Neural cell (in vitro differentiated cells): ENCODE measurements around the gene OR5I1. TPM values are rescaled to one million over a fixed set of nuclear protein-coding genes. Genes with fewer than 3 reads are reported as not detected.
"Not testable (repeated sequence)": the region's sequence is repeated elsewhere in the genome, so short reads cannot be mapped to it uniquely, and the experiment has no call there.

ENCODE experiments used
- H2AFZ ChIP-seq: fragments of 200-600, 300-800 bp; sonication (generic), shearing (Covaris generic); 2 replicates; pipeline ENCODE4 v1.6.0; 2014; ENCODE audit warnings: low read depth, mild to moderate bottlenecking, antibody characterized with exemption, low read length, moderate library complexity
- H3F3A ChIP-seq: fragments of 200-600 bp; shearing (Covaris generic); 2 replicates; pipeline ENCODE4 v1.6.1; 2016; ENCODE audit warnings: mild to moderate bottlenecking, moderate library complexity, mixed read lengths, antibody characterized with exemption, low read length; ENCODE audit not compliant: insufficient read depth, poor library complexity, severe bottlenecking
- H3K27ac ChIP-seq: fragments of 200-600, 300-800 bp; sonication (generic), shearing (Covaris generic); 2 replicates; pipeline ENCODE4 v1.5.1; 2014; ENCODE audit warnings: mild to moderate bottlenecking, low read length, moderate library complexity
- H3K27me3 ChIP-seq: fragments of 300-800, 200-600 bp; sonication (generic), shearing (Covaris generic); 2 replicates; pipeline ENCODE4 v1.6.0; 2014; ENCODE audit warnings: mild to moderate bottlenecking, low read depth, low read length, moderate library complexity; ENCODE audit not compliant: insufficient read depth
- H3K36me3 ChIP-seq: fragments of 300-800, 200-600 bp; sonication (generic), shearing (Covaris generic); 2 replicates; pipeline ENCODE4 v1.5.1; 2014; ENCODE audit warnings: mild to moderate bottlenecking, antibody characterized with exemption, low read length, moderate library complexity; ENCODE audit not compliant: insufficient read depth
- H3K4me2 ChIP-seq: fragments of 300-800, 200-600 bp; sonication (generic), shearing (Covaris generic); 2 replicates; pipeline ENCODE4 v1.6.0; 2014; ENCODE audit warnings: mild to moderate bottlenecking, low read length
- H3K4me3 ChIP-seq: fragments of 300-800, 200-600 bp; sonication (generic), shearing (Covaris generic); 2 replicates; pipeline ENCODE4 v1.5.1; 2014; ENCODE audit warnings: mild to moderate bottlenecking, low read length, moderate library complexity
- H3K79me2 ChIP-seq: fragments of 200-600 bp; shearing (Covaris generic); replicated peaks from 2 replicates; pipeline ENCODE4 v1.6.0; 2014; ENCODE audit warnings: mild to moderate bottlenecking, low read length, moderate library complexity; ENCODE audit not compliant: insufficient read depth
- H3K9ac ChIP-seq: fragments of 300-800, 200-600 bp; sonication (generic), shearing (Covaris generic); 2 replicates; pipeline ENCODE4 v1.6.1; 2016; ENCODE audit warnings: mild to moderate bottlenecking, low read length, mixed read lengths
- H3K9me2 ChIP-seq: fragments of 200-600 bp; shearing (Covaris generic); 2 replicates; pipeline ENCODE4 v1.6.1; 2016; ENCODE audit warnings: mild to moderate bottlenecking, low read length, mixed read lengths; ENCODE audit not compliant: insufficient read depth
- H3K9me3 ChIP-seq: fragments of 200-600, 300-800 bp; sonication (generic), shearing (Covaris generic); 2 replicates; pipeline ENCODE4 v1.6.1; 2016; ENCODE audit warnings: mild to moderate bottlenecking, mixed run types, low read length, moderate library complexity, mixed read lengths
- H4K20me1 ChIP-seq: fragments of 200-600 bp; shearing (Covaris generic); 2 replicates; pipeline ENCODE4 v1.6.1; 2016; ENCODE audit warnings: mild to moderate bottlenecking, mixed run types; ENCODE audit not compliant: insufficient read depth
- EP300 ChIP-seq: fragments of 450-650 bp; conservative IDR thresholded peaks from 2 replicates; pipeline ENCODE4 v1.6.1; 2014; ENCODE audit warnings: antibody characterized with exemption, mild to moderate bottlenecking, moderate library complexity; ENCODE audit not compliant: poor library complexity, severe bottlenecking
- EZH2 ChIP-seq: fragments of 200-600, 300-800 bp; shearing (Covaris generic), sonication (generic); IDR thresholded peaks from 2 replicates; pipeline ENCODE4 v1.6.1; 2014; ENCODE audit warnings: antibody characterized with exemption, low read length, borderline replicate concordance, mild to moderate bottlenecking; ENCODE audit not compliant: insufficient read depth, poor library complexity, severe bottlenecking
- MXI1 ChIP-seq: fragments of 450-650 bp; conservative IDR thresholded peaks from 2 replicates; pipeline ENCODE4 v1.6.1; 2014; ENCODE audit warnings: antibody characterized with exemption, mild to moderate bottlenecking; ENCODE audit not compliant: poor library complexity, severe bottlenecking
- POLR2AphosphoS5 ChIP-seq: IDR thresholded peaks from 2 replicates; pipeline ENCODE4 v1.6.1; 2012
- RAD21 ChIP-seq: fragments of 450-650 bp; conservative IDR thresholded peaks from 2 replicates; pipeline ENCODE4 v1.6.1; 2014; ENCODE audit warnings: antibody characterized with exemption, mild to moderate bottlenecking, moderate library complexity
- SMC3 ChIP-seq: fragments of 450-650 bp; conservative IDR thresholded peaks from 2 replicates; pipeline ENCODE4 v1.6.1; 2014; ENCODE audit warnings: antibody characterized with exemption, mild to moderate bottlenecking, moderate library complexity; ENCODE audit not compliant: poor library complexity
- TAF1 ChIP-seq: IDR thresholded peaks from 2 replicates; pipeline ENCODE4 v1.6.1; 2012; ENCODE audit warnings: low read depth
- polyA plus RNA-seq: library from polyadenylated mRNA; depleted of rRNA; stranded (reverse); fragments of >200 nt; gene quantifications from 2 replicates; pipeline ENCODE4 v1.2.3, GENCODE V29; 2014
- TF ChIP-seq, protein P1 (sequence below): fragments of 450-650 bp; IDR thresholded peaks from 2 replicates; pipeline ENCODE4 v1.5.1; 2014; ENCODE audit warnings: antibody characterized with exemption, mild to moderate bottlenecking, moderate library complexity; ENCODE audit not compliant: poor library complexity, severe bottlenecking
- TF ChIP-seq, protein P2 (sequence below): IDR thresholded peaks from 2 replicates; pipeline ENCODE4 v1.6.1; 2012; ENCODE audit warnings: borderline replicate concordance

OR5I1 gene
- polyA plus RNA-seq, 1 donor from 2014 or later: not detected

DNA sequence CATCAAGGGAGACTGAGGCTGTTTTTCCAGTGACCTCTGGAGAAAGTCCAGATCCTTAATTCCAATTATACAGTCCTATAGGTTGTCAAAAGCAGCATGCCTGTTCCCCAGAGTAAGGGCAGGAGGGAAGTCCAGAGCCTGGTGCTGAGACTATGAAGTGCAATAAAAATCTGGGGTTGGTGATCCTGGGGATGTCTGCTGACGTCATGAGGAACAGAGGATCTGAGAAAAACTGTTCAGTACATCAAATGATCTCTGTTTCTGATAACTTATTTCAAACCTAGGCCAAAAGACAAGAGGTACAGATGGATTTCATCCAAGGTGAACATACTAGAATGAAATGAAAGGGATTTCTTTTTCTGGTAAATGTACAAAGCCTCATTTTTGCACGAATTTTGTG lies 33.9 kb downstream of the OR5I1 start:
- H3F3A ChIP-seq: no peaks in the 10 kb centered on the region
- TF ChIP-seq, protein P1, sequence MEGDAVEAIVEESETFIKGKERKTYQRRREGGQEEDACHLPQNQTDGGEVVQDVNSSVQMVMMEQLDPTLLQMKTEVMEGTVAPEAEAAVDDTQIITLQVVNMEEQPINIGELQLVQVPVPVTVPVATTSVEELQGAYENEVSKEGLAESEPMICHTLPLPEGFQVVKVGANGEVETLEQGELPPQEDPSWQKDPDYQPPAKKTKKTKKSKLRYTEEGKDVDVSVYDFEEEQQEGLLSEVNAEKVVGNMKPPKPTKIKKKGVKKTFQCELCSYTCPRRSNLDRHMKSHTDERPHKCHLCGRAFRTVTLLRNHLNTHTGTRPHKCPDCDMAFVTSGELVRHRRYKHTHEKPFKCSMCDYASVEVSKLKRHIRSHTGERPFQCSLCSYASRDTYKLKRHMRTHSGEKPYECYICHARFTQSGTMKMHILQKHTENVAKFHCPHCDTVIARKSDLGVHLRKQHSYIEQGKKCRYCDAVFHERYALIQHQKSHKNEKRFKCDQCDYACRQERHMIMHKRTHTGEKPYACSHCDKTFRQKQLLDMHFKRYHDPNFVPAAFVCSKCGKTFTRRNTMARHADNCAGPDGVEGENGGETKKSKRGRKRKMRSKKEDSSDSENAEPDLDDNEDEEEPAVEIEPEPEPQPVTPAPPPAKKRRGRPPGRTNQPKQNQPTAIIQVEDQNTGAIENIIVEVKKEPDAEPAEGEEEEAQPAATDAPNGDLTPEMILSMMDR: no peak
- no peak for TF ChIP-seq TAF1
- TF ChIP-seq EZH2: no peak
- no peak for TF ChIP-seq EP300
- TF ChIP-seq, protein P2, sequence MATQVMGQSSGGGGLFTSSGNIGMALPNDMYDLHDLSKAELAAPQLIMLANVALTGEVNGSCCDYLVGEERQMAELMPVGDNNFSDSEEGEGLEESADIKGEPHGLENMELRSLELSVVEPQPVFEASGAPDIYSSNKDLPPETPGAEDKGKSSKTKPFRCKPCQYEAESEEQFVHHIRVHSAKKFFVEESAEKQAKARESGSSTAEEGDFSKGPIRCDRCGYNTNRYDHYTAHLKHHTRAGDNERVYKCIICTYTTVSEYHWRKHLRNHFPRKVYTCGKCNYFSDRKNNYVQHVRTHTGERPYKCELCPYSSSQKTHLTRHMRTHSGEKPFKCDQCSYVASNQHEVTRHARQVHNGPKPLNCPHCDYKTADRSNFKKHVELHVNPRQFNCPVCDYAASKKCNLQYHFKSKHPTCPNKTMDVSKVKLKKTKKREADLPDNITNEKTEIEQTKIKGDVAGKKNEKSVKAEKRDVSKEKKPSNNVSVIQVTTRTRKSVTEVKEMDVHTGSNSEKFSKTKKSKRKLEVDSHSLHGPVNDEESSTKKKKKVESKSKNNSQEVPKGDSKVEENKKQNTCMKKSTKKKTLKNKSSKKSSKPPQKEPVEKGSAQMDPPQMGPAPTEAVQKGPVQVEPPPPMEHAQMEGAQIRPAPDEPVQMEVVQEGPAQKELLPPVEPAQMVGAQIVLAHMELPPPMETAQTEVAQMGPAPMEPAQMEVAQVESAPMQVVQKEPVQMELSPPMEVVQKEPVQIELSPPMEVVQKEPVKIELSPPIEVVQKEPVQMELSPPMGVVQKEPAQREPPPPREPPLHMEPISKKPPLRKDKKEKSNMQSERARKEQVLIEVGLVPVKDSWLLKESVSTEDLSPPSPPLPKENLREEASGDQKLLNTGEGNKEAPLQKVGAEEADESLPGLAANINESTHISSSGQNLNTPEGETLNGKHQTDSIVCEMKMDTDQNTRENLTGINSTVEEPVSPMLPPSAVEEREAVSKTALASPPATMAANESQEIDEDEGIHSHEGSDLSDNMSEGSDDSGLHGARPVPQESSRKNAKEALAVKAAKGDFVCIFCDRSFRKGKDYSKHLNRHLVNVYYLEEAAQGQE: no peak
- TF ChIP-seq MXI1: no peak
- no peaks in the 10 kb centered on the region for H4K20me1 ChIP-seq
- H3K4me3 ChIP-seq: no peak overlapping the region
- H3K79me2 ChIP-seq: no peaks in the 10 kb centered on the region
- no peaks in the 10 kb centered on the region for H3K36me3 ChIP-seq
- H3K4me2 ChIP-seq: no peak overlapping the region
- H3K9ac ChIP-seq: no peak overlapping the region
- no peak overlapping the region for H3K27ac ChIP-seq
- no peak overlapping the region for H2AFZ ChIP-seq
- no peaks in the 10 kb centered on the region for H3K27me3 ChIP-seq
- H3K9me3 ChIP-seq: no peaks in the 10 kb centered on the region
- no peaks in the 10 kb centered on the region for H3K9me2 ChIP-seq

DNA sequence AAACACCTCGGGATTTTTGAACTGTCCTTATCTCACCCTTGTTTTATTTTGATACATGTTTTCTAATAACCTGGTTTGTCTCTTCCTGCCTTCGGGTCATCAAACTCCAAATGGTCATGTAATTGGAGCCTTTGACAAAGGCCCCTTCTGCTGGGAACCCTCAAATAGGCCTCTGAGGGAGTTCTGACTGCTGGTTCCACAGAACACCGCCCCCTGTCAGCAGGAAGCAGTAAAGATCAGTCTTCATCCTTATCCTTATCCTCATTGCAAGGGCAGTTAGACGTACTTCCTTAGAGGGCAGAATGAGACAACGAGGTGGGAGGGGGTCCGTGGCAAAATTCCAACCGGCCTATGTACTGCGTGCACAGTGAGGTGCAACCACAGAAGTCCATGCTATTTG lies 41.0 kb downstream of the OR5I1 start:
- H4K20me1 ChIP-seq: no peaks in the 10 kb centered on the region
- H3K79me2 ChIP-seq: no peaks in the 10 kb centered on the region
- no peak overlapping the region for H3K9ac ChIP-seq
- no peaks in the 10 kb centered on the region for H3K36me3 ChIP-seq
- H3K4me2 ChIP-seq: no peak overlapping the region
- no peaks in the 10 kb centered on the region for H3K27me3 ChIP-seq
- no peaks in the 10 kb centered on the region for H3K9me3 ChIP-seq
- no peaks in the 10 kb centered on the region for H3K9me2 ChIP-seq
- no peak overlapping the region for H3K4me3 ChIP-seq
- no peaks in the 10 kb centered on the region for H3F3A ChIP-seq
- H2AFZ ChIP-seq: no peak overlapping the region
- no peak overlapping the region for H3K27ac ChIP-seq
- TF ChIP-seq SMC3 (no peak), MXI1 (no peak), TAF1 (no peak), EP300 (no peak), RAD21 (no peak), POLR2AphosphoS5 (no peak), EZH2 (no peak)
- TF ChIP-seq, protein P1: no peak
- TF ChIP-seq, protein P2: no peak

DNA sequence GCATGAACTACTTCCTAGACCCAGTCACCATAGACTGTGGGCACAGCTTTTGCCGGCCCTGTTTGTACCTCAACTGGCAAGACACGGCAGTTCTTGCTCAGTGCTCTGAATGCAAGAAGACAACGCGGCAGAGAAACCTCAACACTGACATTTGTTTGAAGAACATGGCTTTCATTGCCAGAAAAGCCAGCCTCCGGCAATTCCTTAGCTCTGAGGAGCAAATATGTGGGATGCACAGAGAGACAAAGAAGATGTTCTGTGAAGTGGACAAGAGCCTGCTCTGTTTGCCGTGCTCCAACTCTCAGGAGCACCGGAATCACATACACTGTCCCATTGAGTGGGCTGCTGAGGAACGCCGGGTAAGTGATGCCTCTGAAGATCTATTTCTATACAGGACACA lies 50.7 kb downstream of the OR5I1 start:
- H3K9ac ChIP-seq, H3K79me2 ChIP-seq, H3K27ac ChIP-seq, H4K20me1 ChIP-seq, H2AFZ ChIP-seq, H3F3A ChIP-seq, H3K4me3 ChIP-seq, H3K9me3 ChIP-seq, H3K27me3 ChIP-seq, H3K36me3 ChIP-seq, H3K4me2 ChIP-seq, H3K9me2 ChIP-seq: not testable (repeated sequence)
